OCI-LY7 (cell line): ENCODE measurements around the gene JAZF1.

Source experiments
- CTCF ChIP-seq: fragments of 200-600 bp; sonication (generic); conservative IDR thresholded peaks from 2 replicates; pipeline ENCODE4 v1.5.1; 2014; ENCODE audit warnings: mild to moderate bottlenecking, antibody characterized with exemption, low read length, moderate library complexity, mixed read lengths
- EZH2phosphoT487 ChIP-seq: fragments of 200-600 bp; sonication (generic); IDR thresholded peaks from 2 replicates; pipeline ENCODE4 v1.6.1; 2018; ENCODE audit warnings: low read depth, borderline replicate concordance, mild to moderate bottlenecking, mixed run types, antibody characterized with exemption, low read length, moderate library complexity, mixed read lengths

GRCh38 chr7:28032738-28033380 lies 147.7 kb downstream of the JAZF1 start:
- no peak for TF ChIP-seq CTCF
- TF ChIP-seq EZH2phosphoT487, result no peak
